Naive thymus-derived CD8-positive, alpha-beta T cell (primary cell): ENCODE measurements around the gene ITIH2. TPM values are rescaled to one million over a fixed set of nuclear protein-coding genes. Genes with fewer than 3 reads are reported as not detected.
"Not testable (repeated sequence)": the region's sequence is repeated elsewhere in the genome, so short reads cannot be mapped to it uniquely, and the experiment has no call there.

ENCODE experiments used
- ATAC-seq, 2 donors: fragments of 150-1000 bp; cut with Tn5 transposase in 1 of 2; sonication (Bioruptor Pico), chemical (Tn5 transposase) in 1 of 2; 1 replicate in 1 of 2; 2 replicates in 1 of 2; pipeline ENCODE4 v1.10.0; 2021; ENCODE audit warnings: mild to moderate bottlenecking in 2 of 2, moderate library complexity in 2 of 2
- POLR2A ChIA-PET: fragments of 350-600 bp; sonication (Branson Sonifier 250); formaldehyde crosslinking; loops from one replicate; lab custom pipeline; 2021; ENCODE audit warnings: antibody characterized with exemption; lab: Charles Lee
- DNase-seq, 10 donors: peaks; one replicate each; pipeline versions ENCODE4 v3.0.0 to v3.0.0-alpha.2; 2020 to 2022
- H3K27ac Mint-ChIP-seq, 10 donors: one replicate each; pipeline ENCODE4 v1.8.0; 2020 to 2022; ENCODE audit warnings: mild to moderate bottlenecking in 10 of 10, mixed read lengths in 10 of 10, moderate library complexity in 4 of 10, inconsistent platforms in 1 of 10
- H3K27me3 Mint-ChIP-seq, 5 donors: one replicate each; pipeline ENCODE4 v1.8.0; 2021 to 2022; ENCODE audit warnings: mixed read lengths in 5 of 5
- H3K36me3 Mint-ChIP-seq, 3 donors: one replicate each; pipeline ENCODE4 v1.8.0; 2020 to 2022; ENCODE audit warnings: mixed read lengths in 3 of 3, mild to moderate bottlenecking in 2 of 3, inconsistent platforms in 1 of 3
- H3K4me1 Mint-ChIP-seq, 4 donors: one replicate each; pipeline ENCODE4 v1.8.0; 2021 to 2022; ENCODE audit warnings: mixed read lengths in 4 of 4
- H3K4me3 Mint-ChIP-seq, 10 donors: one replicate each; pipeline ENCODE4 v1.8.0; 2020 to 2022; ENCODE audit warnings: mild to moderate bottlenecking in 10 of 10, mixed read lengths in 10 of 10, moderate library complexity in 6 of 10, inconsistent platforms in 1 of 10
- H3K9me3 Mint-ChIP-seq, 9 donors: one replicate each; pipeline ENCODE4 v1.8.0; 2020 to 2022; ENCODE audit warnings: mixed read lengths in 9 of 9, mild to moderate bottlenecking in 3 of 9, inconsistent platforms in 1 of 9, moderate library complexity in 1 of 9
- polyA plus RNA-seq, 3 donors: library from polyadenylated mRNA; unstranded; fragments of 300-500 nt; fragmentation: Illumina TruSeq; gene quantifications; one replicate each; pipeline ENCODE4 v1.2.3, GENCODE V29; 2021
- total RNA-seq, 8 experiments: library from RNA in 2 of 8; stranded (reverse) in 2 of 8; gene quantifications; one replicate each; pipeline ENCODE4 v1.2.3 and lab custom pipeline; 2021 to 2026

Gene ITIH2
- total RNA-seq, result not detected
- not detected for polyA plus RNA-seq
- 0 reads per million in 6 experiments for total RNA-seq (lab: John Stamatoyannopoulos, UW)

- H3K4me3 Mint-ChIP-seq, result no peak within 1 kb of the TSS
- H3K27ac Mint-ChIP-seq, result no peak within 1 kb of the TSS
- peaks cover 28 to 69% (median 39%) of the 10 kb centered on the region in 5 donors for H3K27me3 Mint-ChIP-seq
- H3K36me3 Mint-ChIP-seq, result peaks cover 0 to 9% (median 0%) of the 10 kb centered on the region in 3 donors
- no peak for DNase-seq
- H3K9me3 Mint-ChIP-seq, result no peaks in the 10 kb centered on the region
- no peaks in the 10 kb centered on the region for H3K4me1 Mint-ChIP-seq
- no peak for ATAC-seq
- POLR2A ChIA-PET, result no interaction called here
Observed at GRCh38 chr10:7703140-7703539, at the start of gene ITIH2. TSS of gene ITIH2 (plus strand) at chr10:7703316. CDS start at chr10:7703435, 119 bp downstream.

GRCh38 chr10:7657079-7657478, 46.0 kb upstream of the ITIH2 start:
- POLR2A ChIA-PET, result interaction anchor here (0.6 to 0.7 kb wide), 2 partner anchors 170 to 236 kb away, joined by 3 to 4 read pairs; no protein-coding TSS in a partner anchor
- H3K9me3 Mint-ChIP-seq, result not testable (repeated sequence)

GRCh38 chr10:7657552-7657951, 45.6 kb upstream of the ITIH2 start:
- POLR2A ChIA-PET, result interaction anchor here (0.7 kb wide), 1 partner anchor 170 kb away, joined by 4 read pairs; no protein-coding TSS in a partner anchor
- Mint-ChIP-seq H3K27ac (no peak overlapping the region), H3K4me3 (no peak overlapping the region), H3K27me3 (peaks cover 15 to 45% (median 35%) of the 10 kb centered on the region in 5 donors), H3K9me3 (no peaks in the 10 kb centered on the region), H3K36me3 (peaks cover 0 to 7% (median 0%) of the 10 kb centered on the region in 3 donors), H3K4me1 (no peaks in the 10 kb centered on the region)
- ATAC-seq (no peak), DNase-seq (no peak)

More at GRCh38 chr10:7657079-7657478, 46.0 kb upstream of the ITIH2 start:
- not testable (repeated sequence) for DNase-seq, H3K4me1 Mint-ChIP-seq, H3K4me3 Mint-ChIP-seq, H3K36me3 Mint-ChIP-seq, ATAC-seq, H3K27ac Mint-ChIP-seq
- peaks cover 12 to 45% (median 33%) of the 10 kb centered on the region in 5 donors for H3K27me3 Mint-ChIP-seq

- peaks cover 0 to 7% (median 0%) of the 10 kb centered on the region in 3 donors for H3K36me3 Mint-ChIP-seq
- ATAC-seq, result no peak
- H3K27me3 Mint-ChIP-seq, result peaks cover 19 to 57% (median 42%) of the 10 kb centered on the region in 5 donors
- DNase-seq, result no peak
- no peak overlapping the region for H3K27ac Mint-ChIP-seq
- no peaks in the 10 kb centered on the region for H3K9me3 Mint-ChIP-seq
- POLR2A ChIA-PET, result no interaction called here
- H3K4me3 Mint-ChIP-seq, result no peak overlapping the region
- H3K4me1 Mint-ChIP-seq, result no peaks in the 10 kb centered on the region
Observed at GRCh38 chr10:7659560-7659959, 43.6 kb upstream of the ITIH2 start.

- H3K4me3 Mint-ChIP-seq, result no peak overlapping the region
- peaks cover 8 to 14% (median 9%) of the 10 kb centered on the region in 4 donors for H3K4me1 Mint-ChIP-seq
- H3K27me3 Mint-ChIP-seq, result peaks cover 34 to 74% (median 58%) of the 10 kb centered on the region in 5 donors
- DNase-seq (no peak), ATAC-seq (no peak)
- peaks cover 0 to 7% (median 0%) of the 10 kb centered on the region in 3 donors for H3K36me3 Mint-ChIP-seq
- POLR2A ChIA-PET, result interaction anchor here (0.6 kb wide), 1 partner anchor 1471 kb away, joined by 3 read pairs; no protein-coding TSS in a partner anchor
- no peaks in the 10 kb centered on the region for H3K9me3 Mint-ChIP-seq
- no peak overlapping the region for H3K27ac Mint-ChIP-seq
Observed at GRCh38 chr10:7662522-7662921, 40.6 kb upstream of the ITIH2 start.

GRCh38 chr10:7664707-7665106, 38.4 kb upstream of the ITIH2 start:
- Mint-ChIP-seq H3K9me3 (no peaks in the 10 kb centered on the region), H3K36me3 (no peaks in the 10 kb centered on the region), H3K4me1 (peaks cover 11 to 20% (median 14%) of the 10 kb centered on the region in 4 donors), H3K27ac (no peak overlapping the region), H3K4me3 (no peak overlapping the region), H3K27me3 (peaks cover 37 to 68% (median 51%) of the 10 kb centered on the region in 5 donors)
- POLR2A ChIA-PET, result no interaction called here
- ATAC-seq, result no peak
- DNase-seq, result no peak

- peaks cover 38 to 66% (median 45%) of the 10 kb centered on the region in 5 donors for H3K27me3 Mint-ChIP-seq
- H3K27ac Mint-ChIP-seq, result no peak overlapping the region
- peaks cover 11 to 20% (median 14%) of the 10 kb centered on the region in 4 donors for H3K4me1 Mint-ChIP-seq
- H3K36me3 Mint-ChIP-seq, result no peaks in the 10 kb centered on the region
- H3K4me3 Mint-ChIP-seq, result peak overlapping the region; percentile 76 to 89 (median 82)
- no peaks in the 10 kb centered on the region for H3K9me3 Mint-ChIP-seq
- no peak for DNase-seq
- POLR2A ChIA-PET, result no interaction called here
- ATAC-seq, result no peak
Observed at GRCh38 chr10:7665767-7666166, 37.3 kb upstream of the ITIH2 start.

GRCh38 chr10:7666253-7667023, 36.7 kb upstream of the ITIH2 start, which contains the start of gene ITIH5:
TSS of gene ITIH5 (minus strand) at chr10:7666966. CDS start at chr10:7666892, 74 bp downstream.
- H3K27ac Mint-ChIP-seq, result peak within 1 kb of the TSS in 5 of 10 donors; percentile 8 to 78 (median 29)
- peak within 1 kb of the TSS; percentile 78 to 92 (median 86) for H3K4me3 Mint-ChIP-seq
- ATAC-seq (peak; percentile 60 to 62), DNase-seq (peak in 2 of 10 donors; percentile 5 to 16)
- H3K9me3 Mint-ChIP-seq, result no peaks in the 10 kb centered on the region
- no peaks in the 10 kb centered on the region for H3K36me3 Mint-ChIP-seq
- POLR2A ChIA-PET, result no interaction called here
- peaks cover 11 to 20% (median 14%) of the 10 kb centered on the region in 4 donors for H3K4me1 Mint-ChIP-seq
- peaks cover 35 to 65% (median 44%) of the 10 kb centered on the region in 5 donors for H3K27me3 Mint-ChIP-seq

- POLR2A ChIA-PET, result interaction anchor here (0.6 kb wide), 1 partner anchor 548 kb away, joined by 3 read pairs; no protein-coding TSS in a partner anchor
- ATAC-seq (peak; percentile 64 to 67), DNase-seq (peak in 1 of 10 donors; percentile 4)
- H3K27ac Mint-ChIP-seq, result peak overlapping the region in 5 of 10 donors; percentile 1 to 78 (median 19)
- no peaks in the 10 kb centered on the region for H3K36me3 Mint-ChIP-seq
- peaks cover 11 to 20% (median 14%) of the 10 kb centered on the region in 4 donors for H3K4me1 Mint-ChIP-seq
- peaks cover 35 to 68% (median 46%) of the 10 kb centered on the region in 5 donors for H3K27me3 Mint-ChIP-seq
- no peaks in the 10 kb centered on the region for H3K9me3 Mint-ChIP-seq
- peak overlapping the region; percentile 78 to 92 (median 86) for H3K4me3 Mint-ChIP-seq
Observed at GRCh38 chr10:7667262-7668141, 35.6 kb upstream of the ITIH2 start.

GRCh38 chr10:7670157-7670556, 33.0 kb upstream of the ITIH2 start:
- peaks cover 34 to 70% (median 57%) of the 10 kb centered on the region in 5 donors for H3K27me3 Mint-ChIP-seq
- ATAC-seq (no peak), DNase-seq (no peak)
- H3K36me3 Mint-ChIP-seq, result no peaks in the 10 kb centered on the region
- H3K4me3 Mint-ChIP-seq, result no peak overlapping the region
- peak overlapping the region in 1 of 10 donors; percentile 28 for H3K27ac Mint-ChIP-seq
- peaks cover 11 to 18% (median 14%) of the 10 kb centered on the region in 4 donors for H3K4me1 Mint-ChIP-seq
- no peaks in the 10 kb centered on the region for H3K9me3 Mint-ChIP-seq
- POLR2A ChIA-PET, result no interaction called here

- ATAC-seq (no peak), DNase-seq (no peak)
- Mint-ChIP-seq H3K9me3 (no peaks in the 10 kb centered on the region), H3K4me1 (peaks cover 3 to 7% (median 5%) of the 10 kb centered on the region in 4 donors), H3K27me3 (peaks cover 30 to 74% (median 53%) of the 10 kb centered on the region in 5 donors), H3K27ac (no peak overlapping the region), H3K4me3 (no peak overlapping the region), H3K36me3 (peaks cover 0 to 3% (median 0%) of the 10 kb centered on the region in 3 donors)
- POLR2A ChIA-PET, result no interaction called here
Observed at GRCh38 chr10:7672341-7673134, 30.6 kb upstream of the ITIH2 start.
